GM20000 (cell line): ENCODE results near the gene ATP6V1B1.

ENCODE experiments used
- DNase-seq: peaks from one replicate; pipeline ENCODE4 v3.0.0; 2012; ENCODE audit warnings: low spot score
- TF ChIP-seq, protein P1 (sequence below): IDR thresholded peaks from 2 replicates; pipeline ENCODE4 v1.5.1; 2012; ENCODE audit warnings: mild to moderate bottlenecking, control low read depth; ENCODE audit errors: extremely low read depth, missing control alignments

ATP6V1B1 gene

DNA sequence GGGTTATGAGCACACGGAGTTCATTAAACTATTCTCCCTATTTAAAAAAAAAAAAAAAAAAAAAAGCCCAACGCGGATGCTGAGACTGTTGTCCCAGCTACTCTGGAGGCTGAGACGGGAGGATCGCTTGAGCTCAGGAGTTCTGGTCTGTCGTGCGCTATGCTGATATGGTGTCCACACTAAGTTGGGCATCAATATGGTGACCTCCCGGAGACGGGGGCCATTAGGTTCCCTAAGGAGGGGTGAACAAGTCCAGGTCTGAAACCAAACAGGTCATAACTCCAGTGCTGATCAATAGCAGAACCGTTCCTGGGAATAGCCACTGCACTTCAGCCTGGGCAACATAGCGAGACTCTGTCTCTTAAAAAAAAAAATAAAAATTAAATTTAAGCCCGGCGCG lies 29.8 kb downstream of the ATP6V1B1 start:
- TF ChIP-seq, protein P1, sequence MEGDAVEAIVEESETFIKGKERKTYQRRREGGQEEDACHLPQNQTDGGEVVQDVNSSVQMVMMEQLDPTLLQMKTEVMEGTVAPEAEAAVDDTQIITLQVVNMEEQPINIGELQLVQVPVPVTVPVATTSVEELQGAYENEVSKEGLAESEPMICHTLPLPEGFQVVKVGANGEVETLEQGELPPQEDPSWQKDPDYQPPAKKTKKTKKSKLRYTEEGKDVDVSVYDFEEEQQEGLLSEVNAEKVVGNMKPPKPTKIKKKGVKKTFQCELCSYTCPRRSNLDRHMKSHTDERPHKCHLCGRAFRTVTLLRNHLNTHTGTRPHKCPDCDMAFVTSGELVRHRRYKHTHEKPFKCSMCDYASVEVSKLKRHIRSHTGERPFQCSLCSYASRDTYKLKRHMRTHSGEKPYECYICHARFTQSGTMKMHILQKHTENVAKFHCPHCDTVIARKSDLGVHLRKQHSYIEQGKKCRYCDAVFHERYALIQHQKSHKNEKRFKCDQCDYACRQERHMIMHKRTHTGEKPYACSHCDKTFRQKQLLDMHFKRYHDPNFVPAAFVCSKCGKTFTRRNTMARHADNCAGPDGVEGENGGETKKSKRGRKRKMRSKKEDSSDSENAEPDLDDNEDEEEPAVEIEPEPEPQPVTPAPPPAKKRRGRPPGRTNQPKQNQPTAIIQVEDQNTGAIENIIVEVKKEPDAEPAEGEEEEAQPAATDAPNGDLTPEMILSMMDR: no peak
- DNase-seq: no peak

DNA sequence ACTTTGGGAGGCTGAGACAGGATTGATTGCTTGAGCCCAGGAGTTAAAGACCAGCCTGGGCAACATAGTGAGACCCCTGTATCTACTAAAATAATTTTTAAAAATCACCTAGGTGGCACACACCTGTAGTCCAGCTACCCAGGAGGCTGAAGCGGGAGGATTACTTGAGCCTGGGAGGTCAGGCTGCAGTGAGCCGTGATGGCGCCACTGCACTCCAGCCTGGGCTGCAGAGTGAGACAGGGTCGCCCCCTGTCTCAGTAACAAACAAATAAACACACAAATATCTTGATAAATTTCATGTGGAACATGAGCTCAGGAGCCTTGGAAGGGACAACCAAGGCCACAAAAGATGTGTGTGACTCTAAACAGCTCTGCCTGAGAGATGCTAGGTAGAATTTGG lies 31.0 kb downstream of the ATP6V1B1 start:
- TF ChIP-seq, protein P1: no peak

DNA sequence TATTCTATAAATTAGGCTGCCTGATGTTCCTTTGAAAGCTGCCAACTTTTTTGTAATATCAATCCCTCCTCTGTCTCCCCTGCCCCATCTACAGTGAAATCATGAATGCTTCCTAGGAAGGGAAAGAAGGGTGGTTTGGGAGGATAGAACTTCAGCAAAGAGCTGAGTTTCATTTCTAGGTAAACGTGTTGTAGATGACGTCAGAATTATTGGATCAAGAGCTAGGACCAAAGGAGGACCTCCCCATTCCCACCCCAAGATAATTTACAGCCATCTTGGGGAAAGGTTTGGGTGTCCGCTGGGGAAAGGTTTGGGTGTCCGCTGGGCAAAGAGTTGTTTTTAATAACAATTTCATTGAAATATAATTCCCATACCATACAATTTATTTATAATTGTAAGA lies 31.5 kb downstream of the ATP6V1B1 start:
- TF ChIP-seq, protein P1: no peak
- DNase-seq: no peak

More for the DNA sequence above, 31.0 kb downstream of the ATP6V1B1 start:
- DNase-seq: no peak

DNA sequence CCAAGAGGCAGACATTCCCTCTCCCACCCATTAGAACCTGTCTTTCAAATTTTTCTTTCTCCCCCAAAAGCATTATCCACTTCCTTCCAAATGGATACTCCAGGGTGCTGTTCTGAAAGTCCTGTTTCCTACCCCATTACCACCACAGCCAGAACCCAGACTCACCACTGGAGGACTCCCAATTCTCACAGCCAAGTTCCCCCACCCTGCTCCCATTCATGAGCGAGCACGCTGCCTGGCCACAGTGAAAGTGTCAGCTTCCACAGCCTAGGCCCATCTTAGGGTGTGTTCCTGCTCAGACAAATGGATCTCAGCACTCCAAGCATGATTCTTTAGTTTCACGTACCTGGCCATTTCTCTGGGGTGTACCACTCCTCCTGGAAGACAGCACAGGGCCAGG lies 38.9 kb downstream of the ATP6V1B1 start:
- TF ChIP-seq, protein P1: no peak
- DNase-seq: no peak

DNA sequence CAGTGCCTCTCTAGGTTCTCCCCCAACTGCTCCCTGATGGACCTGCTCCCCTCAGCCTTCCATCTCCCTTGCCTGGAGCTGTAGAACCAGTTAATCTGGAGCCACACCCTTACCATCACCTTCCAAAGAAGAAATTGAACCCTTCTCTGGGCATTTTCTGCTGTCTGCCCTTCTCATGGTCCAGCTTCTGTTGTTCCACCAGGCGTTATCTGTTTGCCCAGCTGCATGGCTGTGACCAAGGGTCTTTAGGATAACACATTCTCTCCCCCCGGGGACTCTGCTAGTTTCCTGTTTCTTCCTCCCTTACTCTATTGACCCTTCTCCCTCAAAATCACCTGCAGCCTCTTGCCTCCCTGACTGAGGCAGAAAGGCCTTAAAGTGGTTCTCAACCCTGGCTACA lies 39.5 kb downstream of the ATP6V1B1 start:
- TF ChIP-seq, protein P1: no peak
- DNase-seq: peak; percentile 6

DNA sequence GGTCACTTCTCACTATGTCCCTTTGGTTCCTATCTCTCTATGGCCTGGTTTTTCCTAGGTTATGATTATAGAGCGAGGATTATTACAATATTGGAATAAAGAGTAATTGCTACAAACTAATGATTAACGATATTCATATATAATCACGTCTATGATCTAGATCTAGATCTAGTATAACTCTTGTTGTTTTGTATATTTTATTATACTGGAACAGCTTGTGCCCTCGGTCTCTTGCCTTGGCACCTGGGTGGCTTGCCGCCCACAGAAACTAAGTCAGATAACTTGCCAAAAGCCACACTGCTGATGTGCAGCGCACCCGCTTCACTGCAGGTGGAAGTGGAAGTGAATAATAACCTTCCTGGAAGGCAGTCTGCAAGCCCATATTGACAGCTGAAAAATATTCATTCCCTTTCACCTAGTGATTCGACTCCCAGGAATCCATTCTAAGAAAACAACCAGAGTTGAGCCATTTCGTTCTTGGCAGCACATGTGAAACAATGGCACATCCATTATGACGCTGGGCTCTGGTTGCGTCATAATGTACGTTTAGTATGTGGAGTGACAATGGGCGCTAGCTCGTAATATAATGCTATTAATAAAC lies 42.0 kb downstream of the ATP6V1B1 start:
- TF ChIP-seq, protein P1: no peak
- DNase-seq: no peak

DNA sequence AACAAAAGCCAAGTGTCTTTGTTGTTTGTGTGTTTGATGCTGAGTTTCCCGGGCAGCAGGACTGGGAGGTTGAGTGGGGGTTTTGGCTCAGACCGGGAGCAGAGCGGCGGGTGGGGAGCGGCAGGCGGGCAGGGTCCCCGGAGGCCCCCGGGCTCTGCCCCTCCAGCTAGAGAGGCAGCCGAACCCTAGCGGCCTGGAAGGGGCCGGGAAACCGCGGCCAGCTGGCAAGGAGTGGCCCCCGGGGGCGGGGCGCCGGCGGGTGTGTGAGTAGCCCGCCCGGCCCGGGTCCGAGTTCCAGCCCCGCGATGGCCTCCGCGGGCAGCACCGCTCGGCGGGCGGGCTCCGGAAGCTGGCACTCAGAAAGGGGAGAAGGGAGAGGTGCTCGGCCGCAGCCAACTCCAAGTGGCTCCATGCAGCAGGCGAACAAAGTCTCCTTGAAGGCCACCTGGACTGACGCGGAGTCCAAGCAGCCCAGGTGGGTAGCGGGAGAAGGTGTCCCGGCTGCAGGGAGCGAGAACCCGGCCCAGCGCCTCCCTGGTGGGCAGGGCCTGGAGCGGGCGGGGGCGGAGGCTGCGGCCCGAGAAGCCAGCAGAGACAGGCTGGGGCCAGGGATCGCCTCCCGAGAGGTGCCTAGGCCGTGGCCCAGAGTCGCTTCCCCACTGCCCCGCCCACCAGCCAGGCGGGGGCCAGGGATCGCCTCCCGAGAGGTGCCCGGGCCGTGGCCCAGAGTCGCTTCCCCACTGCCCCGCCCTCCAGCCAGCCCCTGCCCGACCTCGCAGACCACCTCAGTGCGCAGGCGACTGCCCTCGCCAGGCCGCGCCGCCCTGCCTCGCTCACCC lies 42.9 kb downstream of the ATP6V1B1 start, which contains the start of gene ANKRD53:
TSS of gene ANKRD53 (plus strand) at position 290 of the 839 bp plus-strand sequence. CDS start at position 306, 16 bp downstream.
- DNase-seq: peak; percentile 70
- TF ChIP-seq, protein P1: no peak
